NCI-H524 treated with DMSO at 0.1 percent for 48 hours (cell line): Measurements from ENCODE around the gene HCST.
A peak's percentile ranks its signal among the peaks of the same experiment; 100 is the strongest.
"Not testable (repeated sequence)": the region's sequence is repeated elsewhere in the genome, so short reads cannot be mapped to it uniquely, and the experiment has no call there.

Experiments used
- DNase-seq: peaks from one replicate; lab custom pipeline; 2025; lab: John Stamatoyannopoulos, UW

HCST gene

GRCh38 chr19:35879770-35880317, 22.5 kb upstream of the HCST start:
- no peak for DNase-seq

GRCh38 chr19:35882114-35882832, 20.1 kb upstream of the HCST start:
- peak; percentile 87 for DNase-seq

- DNase-seq, result no peak
These were observed 18.4 kb upstream of the HCST start for GRCh38 chr19:35883882-35884281.

GRCh38 chr19:35885225-35885738, 17.0 kb upstream of the HCST start:
- no peak for DNase-seq

GRCh38 chr19:35885904-35886303, 16.4 kb upstream of the HCST start:
- DNase-seq, result no peak

GRCh38 chr19:35887197-35887596, 15.1 kb upstream of the HCST start:
- no peak for DNase-seq

GRCh38 chr19:35888398-35888797, 13.9 kb upstream of the HCST start:
- DNase-seq, result no peak

- DNase-seq, result no peak
These were observed 12.8 kb upstream of the HCST start for GRCh38 chr19:35889370-35890112.

- DNase-seq, result no peak
These were observed 12.1 kb upstream of the HCST start for GRCh38 chr19:35890113-35890650.

GRCh38 chr19:35891819-35892218, 10.5 kb upstream of the HCST start:
- not testable (repeated sequence) for DNase-seq

- DNase-seq, result no peak
These were observed 8.0 kb upstream of the HCST start for GRCh38 chr19:35894342-35894741.

GRCh38 chr19:35895911-35896642, 6.3 kb upstream of the HCST start:
- DNase-seq, result no peak

GRCh38 chr19:35896643-35897040, 5.7 kb upstream of the HCST start:
- DNase-seq, result no peak

- DNase-seq, result no peak
These were observed 4.5 kb upstream of the HCST start for GRCh38 chr19:35897706-35898451.

- DNase-seq, result no peak
These were observed 3.9 kb upstream of the HCST start for GRCh38 chr19:35898499-35898809.

GRCh38 chr19:35899547-35900214, 2.6 kb upstream of the HCST start:
- peak; percentile 36 for DNase-seq

- no peak for DNase-seq
These were observed 1.2 kb upstream of the HCST start for GRCh38 chr19:35901055-35901644.

- no peak for DNase-seq
These were observed 644 bp downstream of the HCST start for GRCh38 chr19:35902870-35903475.

- DNase-seq, result no peak
These were observed 1.3 kb downstream of the HCST start for GRCh38 chr19:35903550-35904179.
